ENCODE results near the gene ITGB6. TPM values are rescaled to one million over a fixed set of nuclear protein-coding genes. Genes with fewer than 3 reads are reported as not detected.
A peak's percentile ranks its signal among the peaks of the same experiment; 100 is the strongest.

Gene ITGB6
- total RNA-seq, 2 experiments from 2014 or later, result not detected

DNA sequence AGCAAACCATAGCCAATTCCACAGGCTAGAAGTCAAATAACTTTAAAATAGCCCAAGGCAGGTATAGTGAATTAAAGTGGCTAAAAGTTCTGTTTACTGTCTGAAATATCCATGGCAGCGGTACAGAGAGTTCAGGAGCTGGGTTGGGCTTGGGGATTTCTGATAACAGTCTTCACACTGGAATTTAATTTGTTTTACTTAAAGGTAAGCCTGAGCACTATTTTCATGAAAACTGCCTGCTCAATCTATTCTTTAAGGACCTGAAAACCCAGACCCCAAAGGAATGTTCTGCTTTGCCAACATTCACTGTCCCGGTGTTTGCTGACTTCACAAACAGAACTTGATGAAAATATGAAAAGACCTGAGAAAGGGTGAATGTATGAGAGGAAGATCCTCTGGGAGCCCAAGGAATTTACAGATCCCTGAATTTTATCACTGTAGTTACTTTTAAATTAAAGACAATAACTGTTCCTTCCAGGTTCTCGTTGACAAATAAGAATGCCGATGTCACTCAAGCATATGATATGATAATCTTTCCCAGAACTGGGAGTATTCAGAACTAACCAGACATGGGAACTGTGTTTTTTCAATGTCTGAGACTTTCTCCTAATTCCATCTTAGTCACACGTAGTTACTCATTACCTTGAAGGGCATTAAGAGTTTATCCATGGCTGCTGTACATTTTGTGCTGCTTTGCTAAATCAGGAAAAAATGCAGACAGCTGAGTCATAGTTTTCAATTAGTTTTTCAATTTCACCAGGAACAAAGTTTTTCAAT is 28.3 kb upstream of the ITGB6 start:
- no peak for DNase-seq
- Mint-ChIP-seq H3K9me3 (no peaks in the 10 kb centered on the region), H3K4me1 (ENCODE audit: low read depth) (peaks cover 27% of the 10 kb centered on the region), H3K27ac (no peak overlapping the region), H3K27me3 (peaks cover 16% of the 10 kb centered on the region), H3K36me3 (no peaks in the 10 kb centered on the region), H3K4me3 (no peak overlapping the region)
- intact Hi-C loops (cut with micrococcal nuclease), result loop anchor here (10.0 kb wide), 1 partner anchor 766 kb away; no protein-coding TSS in a partner anchor
- CTCF ChIA-PET, result no interaction called here
- POLR2A ChIA-PET, result no interaction called here

DNA sequence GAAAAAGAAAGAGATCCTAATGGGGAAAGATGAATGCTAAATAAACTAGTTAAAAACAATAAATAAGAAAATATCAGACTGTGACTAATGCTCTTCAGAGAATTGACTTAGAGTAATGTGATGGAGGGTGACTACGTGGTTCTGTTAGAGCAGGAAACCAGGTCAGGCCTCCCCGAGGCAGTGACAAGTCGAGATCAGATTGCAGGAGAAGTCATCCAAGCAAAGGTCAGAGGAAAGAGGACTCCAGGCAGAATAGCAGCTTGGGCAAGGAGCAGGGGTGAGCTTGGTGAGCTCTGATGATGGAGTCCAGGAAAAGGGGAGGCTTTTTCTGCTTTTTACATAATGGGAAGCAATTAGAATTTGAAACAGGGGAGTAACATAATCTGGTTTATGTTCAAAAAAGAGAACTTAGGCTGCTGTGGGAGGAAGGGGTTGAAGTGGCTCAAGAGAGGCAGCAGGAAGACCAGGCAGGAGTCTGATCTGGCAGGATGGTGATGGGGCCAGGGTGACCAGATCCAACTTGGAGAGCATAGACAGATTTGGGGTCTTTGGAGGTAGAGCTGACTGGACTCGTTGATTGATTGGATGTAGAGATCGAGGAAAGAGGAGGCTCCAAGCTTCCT is 27.3 kb upstream of the ITGB6 start:
- no peak for DNase-seq
- Mint-ChIP-seq H3K4me1 (ENCODE audit: low read depth) (peaks cover 35% of the 10 kb centered on the region), H3K9me3 (no peaks in the 10 kb centered on the region), H3K4me3 (no peak overlapping the region), H3K27ac (no peak overlapping the region), H3K36me3 (no peaks in the 10 kb centered on the region), H3K27me3 (peaks cover 16% of the 10 kb centered on the region)
- ChIA-PET POLR2A (no interaction called here), CTCF (interaction anchor here (1.6 kb wide), 1 partner anchor 25 kb away, joined by 5 read pairs; no protein-coding TSS in a partner anchor)
- intact Hi-C loops (cut with micrococcal nuclease), result loop anchor here (10.0 kb wide), 1 partner anchor 767 kb away; no protein-coding TSS in a partner anchor

DNA sequence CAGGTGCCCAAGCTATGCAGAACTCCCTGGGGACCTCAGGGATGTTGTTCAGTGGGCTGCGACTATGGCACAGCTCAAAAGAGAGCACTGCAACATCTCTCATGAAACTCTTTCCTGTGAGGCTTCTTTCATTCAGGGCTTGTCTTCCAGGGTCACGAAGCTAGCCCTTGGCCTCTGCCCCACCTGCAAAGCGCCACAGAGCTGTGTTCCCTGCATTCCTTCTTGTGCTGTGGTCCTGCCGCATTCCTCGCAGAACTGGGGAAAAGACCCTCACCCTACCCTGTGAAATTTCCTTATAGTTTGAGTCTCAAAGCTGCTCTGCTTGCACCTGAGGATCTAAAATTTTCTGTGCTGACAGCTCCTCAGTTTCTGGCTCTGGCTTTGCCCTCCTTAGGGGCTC is 26.3 kb upstream of the ITGB6 start:
- H3K27me3 Mint-ChIP-seq, result peaks cover 16% of the 10 kb centered on the region
- CTCF ChIA-PET, result interaction anchor here (0.6 to 1.8 kb wide), 4 partner anchors 26 to 116 kb away, joined by 3 to 6 read pairs (median 4); no protein-coding TSS in a partner anchor
- POLR2A ChIA-PET, result interaction anchor here (0.8 kb wide), 1 partner anchor 95 kb away, joined by 3 read pairs; no protein-coding TSS in a partner anchor
- no peak for DNase-seq
- H3K27ac Mint-ChIP-seq, result no peak overlapping the region
- no peak overlapping the region for H3K4me3 Mint-ChIP-seq
- H3K9me3 Mint-ChIP-seq, result no peaks in the 10 kb centered on the region
- no peaks in the 10 kb centered on the region for H3K36me3 Mint-ChIP-seq
- peaks cover 42% of the 10 kb centered on the region for H3K4me1 Mint-ChIP-seq (ENCODE audit: low read depth)
- intact Hi-C loops (cut with micrococcal nuclease), result loop anchor here (10.0 kb wide), 1 partner anchor 768 kb away; no protein-coding TSS in a partner anchor

DNA sequence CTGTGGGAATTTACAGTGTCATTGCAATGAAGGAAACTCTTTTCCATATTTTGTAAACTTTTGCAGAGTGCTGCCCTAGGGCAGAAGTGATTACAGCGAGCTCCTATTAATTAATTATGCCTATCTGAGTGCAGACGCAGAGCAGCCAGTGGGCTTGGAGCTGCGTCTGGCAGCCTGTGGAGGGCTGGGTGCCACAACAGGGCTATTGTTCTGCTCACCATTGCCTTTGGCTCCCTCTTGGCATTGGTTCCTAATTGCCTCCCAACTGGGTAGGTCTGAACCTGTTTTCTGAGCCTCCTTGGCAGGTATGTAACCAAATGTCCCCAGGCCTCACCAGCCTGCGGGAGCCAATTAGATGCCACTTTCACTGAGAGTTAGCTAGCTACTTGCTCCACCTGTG is 25.6 kb upstream of the ITGB6 start:
- POLR2A ChIA-PET, result interaction anchor here (0.8 kb wide), 1 partner anchor 95 kb away, joined by 3 read pairs; no protein-coding TSS in a partner anchor
- Mint-ChIP-seq H3K27ac (no peak overlapping the region), H3K9me3 (no peaks in the 10 kb centered on the region), H3K4me1 (ENCODE audit: low read depth) (peaks cover 48% of the 10 kb centered on the region), H3K27me3 (peaks cover 16% of the 10 kb centered on the region), H3K36me3 (no peaks in the 10 kb centered on the region), H3K4me3 (no peak overlapping the region)
- DNase-seq, result no peak
- intact Hi-C loops (cut with micrococcal nuclease), result loop anchor here (2.0 to 10.0 kb wide), 2 partner anchors 181 to 769 kb away; no protein-coding TSS in a partner anchor
- CTCF ChIA-PET, result interaction anchor here (0.7 to 1.8 kb wide), 6 partner anchors 26 to 180 kb away, joined by 3 to 6 read pairs (median 4); no protein-coding TSS in a partner anchor

DNA sequence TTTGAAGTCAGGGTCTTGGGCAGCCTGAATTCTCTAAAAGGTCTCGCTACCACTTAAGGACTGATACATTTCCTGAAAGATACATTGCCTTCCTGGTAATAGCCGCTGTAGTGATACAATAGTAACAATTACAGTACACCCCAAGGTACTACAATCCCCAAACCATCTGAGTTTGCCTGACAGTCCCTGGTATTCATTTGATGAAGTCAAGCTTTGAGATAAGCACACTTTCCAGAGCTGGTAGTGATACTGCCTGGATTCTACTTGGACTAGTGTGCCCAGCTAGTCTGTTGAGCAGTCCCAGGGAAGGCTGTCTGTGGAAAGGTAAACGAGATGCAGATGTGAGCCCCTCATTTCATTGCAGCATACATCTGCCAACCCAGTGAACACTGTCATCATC is 24.4 kb upstream of the ITGB6 start:
- Mint-ChIP-seq H3K36me3 (no peaks in the 10 kb centered on the region), H3K4me1 (ENCODE audit: low read depth) (peaks cover 60% of the 10 kb centered on the region), H3K27ac (peak overlapping the region; percentile 73), H3K4me3 (no peak overlapping the region), H3K27me3 (peaks cover 16% of the 10 kb centered on the region), H3K9me3 (no peaks in the 10 kb centered on the region)
- no peak for DNase-seq
- CTCF ChIA-PET, result interaction anchor here (1.2 to 1.6 kb wide), 4 partner anchors 28 to 204 kb away, joined by 3 to 5 read pairs (median 4); no protein-coding TSS in a partner anchor
- POLR2A ChIA-PET, result no interaction called here
- intact Hi-C loops (cut with micrococcal nuclease), result loop anchor here (1.0 to 10.0 kb wide), 13 partner anchors 42 to 943 kb away; no protein-coding TSS in a partner anchor

DNA sequence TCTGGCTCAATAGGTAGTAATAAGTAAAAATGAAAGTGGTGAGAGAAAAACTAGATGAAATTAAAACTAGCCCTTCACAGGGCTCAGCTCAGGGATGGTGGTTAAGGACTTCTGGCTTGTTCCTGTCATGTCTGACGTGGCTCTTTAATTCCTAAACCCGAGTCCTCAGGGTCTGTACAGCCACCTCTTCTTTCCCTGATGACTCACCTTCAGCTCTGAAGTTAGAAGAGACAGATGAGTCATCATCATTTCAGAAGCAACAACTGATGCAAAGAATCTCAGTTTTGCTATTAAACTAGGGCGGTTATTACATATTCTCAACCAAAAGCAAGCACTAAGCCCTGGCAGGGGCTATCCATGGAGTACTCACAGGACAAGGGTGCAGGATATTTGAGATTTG is 24.0 kb upstream of the ITGB6 start:
- POLR2A ChIA-PET, result interaction anchor here (0.7 kb wide), 2 partner anchors 43 to 76 kb away, joined by 3 to 4 read pairs; no protein-coding TSS in a partner anchor
- DNase-seq, result peak; percentile 54
- Mint-ChIP-seq H3K27me3 (peaks cover 16% of the 10 kb centered on the region), H3K4me3 (peak overlapping the region; percentile 45), H3K4me1 (ENCODE audit: low read depth) (peaks cover 64% of the 10 kb centered on the region), H3K27ac (peak overlapping the region; percentile 73), H3K9me3 (no peaks in the 10 kb centered on the region), H3K36me3 (no peaks in the 10 kb centered on the region)
- CTCF ChIA-PET, result interaction anchor here (0.6 to 1.6 kb wide), 4 partner anchors 28 to 205 kb away, joined by 3 to 5 read pairs (median 4); no protein-coding TSS in a partner anchor
- intact Hi-C loops (cut with micrococcal nuclease), result loop anchor here (1.0 to 10.0 kb wide), 13 partner anchors 42 to 943 kb away; no protein-coding TSS in a partner anchor

DNA sequence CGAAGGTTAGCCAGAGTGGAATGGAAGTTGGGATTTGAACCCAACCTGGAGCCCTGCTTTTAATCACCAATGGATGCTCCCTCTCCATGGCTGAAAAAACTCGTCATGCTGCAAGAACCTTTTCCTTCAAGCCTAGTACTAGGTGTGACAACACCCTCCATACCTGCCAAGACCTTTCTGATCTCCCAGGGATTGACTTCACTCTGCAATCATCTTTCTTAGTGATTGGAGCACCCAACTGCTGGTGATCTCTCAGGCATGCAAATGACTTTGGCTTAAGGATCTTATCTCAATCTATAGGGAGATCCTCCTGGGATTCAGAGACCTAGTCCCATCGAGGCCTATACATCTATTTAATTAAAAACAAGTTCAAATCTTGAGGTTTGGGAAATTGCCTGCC is 23.5 kb upstream of the ITGB6 start:
- peak overlapping the region; percentile 73 for H3K27ac Mint-ChIP-seq
- H3K4me3 Mint-ChIP-seq, result peak overlapping the region; percentile 45
- peaks cover 64% of the 10 kb centered on the region for H3K4me1 Mint-ChIP-seq (ENCODE audit: low read depth)
- DNase-seq, result no peak
- H3K9me3 Mint-ChIP-seq, result no peaks in the 10 kb centered on the region
- peaks cover 16% of the 10 kb centered on the region for H3K27me3 Mint-ChIP-seq
- intact Hi-C loops (cut with micrococcal nuclease), result loop anchor here (5.0 to 10.0 kb wide), 9 partner anchors 169 to 944 kb away; no protein-coding TSS in a partner anchor
- H3K36me3 Mint-ChIP-seq, result no peaks in the 10 kb centered on the region
- ChIA-PET POLR2A (interaction anchor here (0.7 kb wide), 2 partner anchors 44 to 77 kb away, joined by 3 to 4 read pairs; no protein-coding TSS in a partner anchor), CTCF (interaction anchor here (0.6 to 1.3 kb wide), 3 partner anchors 28 to 205 kb away, joined by 3 to 5 read pairs (median 3); no protein-coding TSS in a partner anchor)

DNA sequence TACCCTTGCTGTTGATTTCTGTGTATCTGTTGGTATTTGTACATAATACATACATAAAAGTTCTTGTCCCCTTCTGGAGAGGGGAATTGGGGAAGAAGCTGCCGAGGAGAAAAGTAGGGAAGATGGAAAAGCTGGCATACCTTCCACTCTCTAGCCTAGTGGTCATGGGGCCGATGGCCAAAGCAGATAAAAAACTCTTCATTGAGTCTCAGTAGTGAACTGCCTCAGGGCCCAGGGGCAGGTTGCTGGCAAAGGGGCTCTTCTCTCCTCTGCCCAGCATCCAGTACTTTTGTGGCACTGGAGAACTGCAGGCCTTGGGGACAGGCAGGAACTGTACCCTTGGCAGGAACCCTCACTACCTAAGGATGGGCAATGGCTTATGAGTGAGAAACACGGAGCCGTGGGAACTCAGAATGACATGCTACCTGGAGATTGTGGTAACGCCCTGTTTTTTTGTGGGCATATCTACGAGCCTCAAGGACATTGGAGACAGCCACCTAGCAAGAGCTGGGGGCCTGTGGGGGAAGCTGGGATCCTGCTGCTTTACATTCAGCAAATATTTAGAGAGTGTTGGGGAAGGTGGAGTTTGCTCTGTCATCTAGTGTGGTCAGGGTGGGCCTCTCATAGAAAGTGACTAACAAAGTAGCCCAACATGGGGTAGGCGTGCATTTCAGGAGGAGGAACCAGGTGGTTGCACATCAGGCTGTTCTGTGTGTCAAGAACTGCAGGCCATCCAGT is 22.6 kb upstream of the ITGB6 start:
- intact Hi-C loops (cut with micrococcal nuclease), result loop anchor here (5.0 to 10.0 kb wide), 9 partner anchors 170 to 945 kb away; no protein-coding TSS in a partner anchor
- ChIA-PET POLR2A (no interaction called here), CTCF (no interaction called here)
- Mint-ChIP-seq H3K9me3 (no peaks in the 10 kb centered on the region), H3K4me3 (no peak overlapping the region), H3K36me3 (no peaks in the 10 kb centered on the region), H3K4me1 (ENCODE audit: low read depth) (peaks cover 64% of the 10 kb centered on the region), H3K27ac (no peak overlapping the region), H3K27me3 (peaks cover 13% of the 10 kb centered on the region)
- no peak for DNase-seq

DNA sequence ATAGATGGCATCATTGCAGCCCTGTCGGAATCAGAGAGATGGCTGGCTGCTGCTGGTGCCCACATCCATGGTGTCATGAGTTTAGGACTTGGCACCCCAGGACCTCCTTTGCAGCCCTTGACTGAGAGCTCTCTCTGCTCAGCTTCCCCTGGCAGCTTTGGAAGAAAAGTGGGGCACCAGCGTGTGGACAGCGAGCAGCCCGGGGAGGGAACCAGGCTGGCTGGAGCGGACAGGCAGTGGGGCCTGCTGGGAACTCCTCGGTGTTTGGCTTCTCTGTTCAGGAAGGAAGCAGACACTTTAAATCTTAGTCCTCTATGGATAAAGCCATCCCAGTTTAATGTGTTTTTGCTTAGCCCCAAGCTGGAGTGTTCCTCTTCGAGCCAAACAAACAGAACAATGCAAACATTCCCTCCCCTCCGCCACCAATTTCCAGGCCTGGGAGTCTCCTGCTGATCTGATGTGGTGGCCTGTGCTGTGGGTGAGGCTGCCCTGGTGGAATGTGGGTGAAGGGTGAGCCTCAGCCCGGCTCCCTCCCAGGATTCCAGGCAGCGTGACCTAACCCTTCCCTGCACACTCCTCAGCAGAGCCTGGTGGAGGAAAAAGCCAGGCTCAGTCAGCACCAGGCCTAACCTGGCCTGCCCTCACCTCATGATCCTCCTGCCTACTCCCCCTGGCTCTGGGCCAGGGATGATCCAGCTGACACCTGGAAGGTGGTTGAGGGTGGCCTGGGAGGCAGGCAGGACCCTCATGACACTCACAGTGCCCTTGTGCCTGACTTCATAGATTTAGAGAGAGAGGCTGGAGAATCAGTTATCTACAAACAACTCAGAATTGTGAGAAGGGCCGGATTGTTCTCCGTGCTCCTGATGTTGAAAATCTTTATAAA is 21.6 kb upstream of the ITGB6 start:
- CTCF ChIA-PET, result interaction anchor here (0.8 kb wide), 1 partner anchor 11 kb away, joined by 3 read pairs; no protein-coding TSS in a partner anchor
- Mint-ChIP-seq H3K4me1 (ENCODE audit: low read depth) (peaks cover 59% of the 10 kb centered on the region), H3K27ac (no peak overlapping the region), H3K36me3 (no peaks in the 10 kb centered on the region), H3K9me3 (no peaks in the 10 kb centered on the region), H3K27me3 (peaks cover 9% of the 10 kb centered on the region), H3K4me3 (no peak overlapping the region)
- POLR2A ChIA-PET, result no interaction called here
- DNase-seq, result no peak
- intact Hi-C loops (cut with micrococcal nuclease), result loop anchor here (5.0 to 10.0 kb wide), 9 partner anchors 171 to 946 kb away; no protein-coding TSS in a partner anchor

DNA sequence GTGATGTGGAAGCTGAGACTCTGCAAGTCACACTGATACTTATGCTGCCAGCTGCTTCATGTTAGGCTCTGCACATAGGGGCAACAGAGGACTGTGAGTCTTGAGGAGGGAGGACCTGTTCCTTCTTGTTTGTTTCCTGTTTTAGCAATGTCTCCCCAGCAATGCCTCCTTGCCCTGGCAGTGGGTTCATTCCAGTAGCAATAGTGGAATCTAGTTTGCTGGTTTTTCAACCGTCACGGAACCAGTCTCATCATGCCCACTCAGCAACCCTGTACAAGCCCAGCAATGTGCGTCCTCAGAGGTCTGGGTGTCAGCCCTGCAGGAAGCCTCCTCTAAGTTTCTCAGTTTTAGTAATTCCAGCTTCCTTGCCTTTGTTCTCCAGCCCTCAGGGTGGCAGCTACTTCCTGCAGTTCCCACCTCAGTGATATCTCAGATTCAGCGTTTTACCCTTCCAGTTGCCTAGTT is 20.5 kb upstream of the ITGB6 start:
- Mint-ChIP-seq H3K27ac (peak overlapping the region; percentile 28), H3K9me3 (no peaks in the 10 kb centered on the region), H3K36me3 (no peaks in the 10 kb centered on the region), H3K27me3 (peaks cover 7% of the 10 kb centered on the region), H3K4me1 (ENCODE audit: low read depth) (peaks cover 59% of the 10 kb centered on the region), H3K4me3 (no peak overlapping the region)
- intact Hi-C loops (cut with micrococcal nuclease), result loop anchor here (1.0 to 10.0 kb wide), 13 partner anchors 46 to 947 kb away; no protein-coding TSS in a partner anchor
- ChIA-PET POLR2A (interaction anchor here (1.5 kb wide), 1 partner anchor 46 kb away, joined by 6 read pairs; no protein-coding TSS in a partner anchor), CTCF (interaction anchor here (0.6 to 2.2 kb wide), 9 partner anchors 11 to 749 kb away, joined by 3 to 18 read pairs (median 3); no protein-coding TSS in a partner anchor)
- peak; percentile 76 for DNase-seq

Measured in activated CD4-positive, alpha-beta memory T cell treated with anti-CD3 and anti-CD28 coated beads for 36 hours (primary cell).